ENCODE measurements around the gene PODXL.

PODXL gene

DNA sequence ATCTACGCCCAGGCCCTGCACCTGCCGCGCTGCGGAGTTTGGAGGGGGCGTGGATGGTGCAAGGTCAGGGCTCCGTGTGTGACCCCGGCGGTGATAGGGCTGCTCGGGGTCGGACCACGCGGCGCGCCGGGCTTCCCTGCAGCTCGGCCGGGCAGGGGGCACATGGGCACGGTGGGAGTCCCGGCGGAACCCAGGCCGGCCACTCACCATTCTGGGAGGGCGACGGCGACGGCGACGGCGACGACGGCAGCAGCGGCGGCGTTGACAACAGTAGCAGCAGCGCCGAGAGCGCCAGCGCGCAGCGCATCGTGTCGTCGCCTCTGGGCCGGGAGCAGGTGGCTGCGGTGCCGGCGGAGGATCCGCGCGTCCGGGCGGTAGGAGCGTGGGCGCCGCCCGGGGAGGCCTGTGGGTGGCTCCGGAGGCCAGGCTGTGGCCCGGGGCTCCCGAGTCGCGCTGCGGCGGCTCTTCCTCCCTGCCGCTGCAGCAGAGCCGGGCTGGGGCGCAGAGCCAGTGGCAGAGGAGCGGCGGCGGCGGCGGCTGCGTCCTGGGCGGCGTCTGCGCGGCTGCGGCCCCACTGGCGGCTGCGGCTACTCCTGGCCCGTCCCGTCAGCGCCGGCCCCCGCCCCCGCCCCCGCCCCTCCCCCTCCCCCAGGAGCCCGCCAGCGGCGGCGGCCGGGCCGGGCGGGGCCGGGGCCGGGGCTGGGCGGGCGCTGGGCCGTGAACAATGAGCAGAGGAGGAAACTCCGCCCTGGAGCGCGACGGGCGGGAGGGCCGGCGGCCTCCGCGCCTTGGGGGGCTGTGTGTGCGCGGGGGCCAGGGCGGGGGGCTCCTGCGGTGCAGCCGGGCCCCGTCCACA, at the start of gene PODXL:
PODXL (minus strand) TSS at position 576 of the 856 bp plus-strand sequence; CDS start at position 307, 269 bp downstream.
- DNase-seq (ENCODE audit: low spot score): peak; percentile 94

DNA sequence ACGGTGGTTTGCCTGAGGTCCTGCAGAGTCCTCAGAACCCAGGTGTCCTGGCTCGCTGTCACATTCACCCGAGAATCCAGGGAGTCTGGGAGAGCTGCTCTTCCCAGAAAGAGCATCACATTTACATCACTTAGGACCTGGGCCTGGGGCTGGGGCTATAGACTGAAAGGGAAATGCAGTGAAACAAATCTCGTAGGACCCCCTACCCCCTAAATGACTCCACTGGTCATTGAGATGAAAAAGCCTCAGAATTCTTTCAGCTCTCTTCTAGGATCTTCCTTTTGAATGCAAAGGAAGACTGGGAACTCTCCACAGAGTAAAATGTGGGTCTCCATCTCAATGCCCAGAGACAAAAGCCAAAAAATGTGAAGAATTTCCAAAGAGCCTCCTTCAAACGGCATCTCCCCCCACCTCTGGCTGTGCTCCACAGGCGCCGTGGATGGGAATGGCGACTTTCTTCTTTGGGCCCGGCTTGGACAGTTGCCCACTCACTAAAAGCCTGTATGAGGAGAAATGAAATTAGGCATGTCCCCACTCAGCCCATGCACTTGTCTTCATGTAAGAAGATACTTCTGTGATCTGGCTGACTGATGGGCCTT, 49.0 kb upstream of the PODXL start:
- no peak for DNase-seq (ENCODE audit: low spot score)

DNA sequence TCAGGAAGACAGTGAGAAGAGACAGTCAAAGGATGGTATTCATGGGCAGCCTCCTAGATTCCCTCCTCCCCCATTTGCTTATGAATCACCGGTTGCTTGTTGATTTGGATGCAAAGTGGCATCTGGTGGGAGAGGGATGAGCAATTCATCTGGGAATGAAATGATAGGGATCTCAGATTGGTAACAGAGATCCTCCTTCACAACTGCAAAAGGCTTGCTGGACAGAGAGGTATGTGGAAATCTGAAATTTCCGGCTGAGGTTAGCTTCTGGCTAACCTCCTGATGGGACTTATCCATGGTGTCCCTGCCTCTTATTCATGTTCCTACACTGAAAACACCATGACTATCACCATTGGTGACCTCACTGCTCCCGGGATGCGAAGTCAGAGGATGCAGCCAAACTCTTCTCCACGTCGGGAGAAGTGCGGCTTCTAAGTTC, 48.4 kb upstream of the PODXL start:
- DNase-seq (ENCODE audit: low spot score): peak; percentile 91

DNA sequence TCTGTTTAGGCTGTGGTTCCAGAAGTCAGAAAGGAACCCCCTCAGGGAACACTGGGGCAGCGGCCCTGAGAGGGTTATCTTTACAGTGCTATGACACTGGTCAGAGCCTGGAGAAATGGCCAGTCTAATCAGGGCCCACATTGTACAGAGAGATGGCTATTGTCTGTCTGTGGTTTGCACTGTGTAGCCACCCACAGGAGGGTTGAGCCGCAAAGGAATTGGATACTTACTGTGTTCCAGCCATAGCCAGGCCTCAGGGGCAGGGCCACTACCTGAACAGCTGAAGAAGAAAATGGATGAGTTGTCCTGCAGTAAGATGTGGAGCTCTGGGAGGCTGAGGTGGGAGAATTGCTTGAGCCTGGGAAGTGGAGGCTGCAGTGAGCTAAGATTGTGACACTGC, 47.5 kb upstream of the PODXL start:
- DNase-seq (ENCODE audit: low spot score): no peak

DNA sequence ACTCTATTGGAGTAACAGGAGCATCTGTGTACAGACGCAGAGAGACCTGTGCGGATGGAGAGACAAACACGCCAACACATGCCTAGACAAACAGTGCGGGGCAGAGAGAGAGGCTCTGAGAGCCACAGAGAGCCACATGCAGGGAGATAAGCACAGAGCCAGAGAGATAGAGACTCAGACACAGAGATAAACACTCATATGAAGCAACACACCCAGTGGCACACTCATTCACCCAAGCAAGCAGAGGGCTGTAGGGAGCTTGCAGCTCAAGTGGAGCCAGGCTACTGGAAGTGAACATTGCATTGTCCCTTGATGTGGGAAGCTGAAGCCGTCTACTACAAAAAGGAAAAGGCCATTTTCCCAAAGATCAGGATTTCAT, 46.6 kb upstream of the PODXL start:
- DNase-seq (ENCODE audit: low spot score): no peak

DNA sequence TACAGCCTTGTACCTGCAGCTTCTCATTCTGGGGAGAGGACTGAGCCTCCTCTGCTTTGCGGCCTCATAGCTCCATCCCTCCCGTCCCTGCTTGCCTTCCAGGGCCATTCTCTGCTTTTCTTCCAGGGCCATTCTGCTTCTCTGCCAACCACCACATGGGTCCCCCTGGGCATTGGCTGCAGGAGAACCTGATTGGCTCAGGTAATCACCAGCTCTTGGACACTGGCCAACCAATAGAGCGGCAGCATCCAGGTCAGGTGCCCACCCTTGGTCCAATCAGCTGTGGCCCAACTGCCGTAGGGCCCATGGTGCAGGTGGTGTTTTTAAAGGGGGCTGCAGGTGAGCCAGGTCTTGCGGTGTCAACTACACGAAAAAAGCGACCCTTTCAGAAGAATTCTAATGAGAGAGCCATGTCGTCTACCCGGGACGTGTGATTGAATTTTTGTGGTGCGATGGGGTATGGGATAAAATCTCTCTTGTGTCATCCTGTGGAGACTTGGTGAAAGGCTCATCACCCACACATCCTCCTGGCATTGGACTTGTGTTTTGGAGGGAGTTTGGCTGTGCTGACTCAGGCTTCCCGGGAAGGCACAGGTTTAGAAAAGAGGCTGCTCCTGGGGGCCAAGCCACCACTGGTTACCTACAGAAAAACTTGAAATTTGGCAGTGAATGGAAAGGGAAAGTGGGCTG, 46.0 kb upstream of the PODXL start:
- peak; percentile 52 for DNase-seq (ENCODE audit: low spot score)

DNA sequence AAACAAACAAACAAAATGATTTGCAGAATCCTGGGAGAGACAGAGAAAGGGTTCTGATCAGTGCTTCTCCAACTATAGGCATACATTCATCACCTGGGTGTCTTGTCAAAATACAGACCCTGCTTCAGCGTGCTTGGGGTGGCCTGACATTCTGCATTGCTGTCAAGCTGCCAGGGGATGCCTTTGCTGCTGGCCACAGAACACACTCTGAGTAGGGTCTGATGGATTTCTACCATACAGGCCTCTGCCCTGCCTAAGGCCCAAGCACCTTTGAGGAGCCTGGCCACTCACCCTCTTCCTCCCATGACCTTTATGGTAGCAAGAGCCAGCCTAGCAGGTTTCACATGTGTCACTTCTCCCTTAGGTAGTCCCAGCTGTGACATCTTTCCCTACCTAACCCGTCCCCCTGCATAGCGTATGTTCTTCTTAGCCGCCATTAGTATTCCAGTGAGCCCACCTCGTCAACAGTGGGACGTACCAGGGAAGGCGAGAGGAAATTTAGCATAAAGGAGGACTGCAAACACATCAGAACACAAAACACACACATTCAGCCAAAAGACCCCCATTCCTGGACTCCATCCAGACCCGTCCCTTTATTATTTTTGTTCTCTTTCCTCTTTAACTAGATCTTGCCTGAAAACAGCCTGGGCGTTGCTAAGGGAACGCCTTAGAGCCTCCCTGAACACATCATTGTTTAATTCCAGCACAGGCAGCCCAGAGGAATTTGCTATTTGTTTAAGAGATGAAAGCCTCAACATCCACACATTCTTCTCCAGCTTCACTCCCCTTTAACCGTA, 43.9 kb upstream of the PODXL start:
- peak; percentile 60 for DNase-seq (ENCODE audit: low spot score)

DNA sequence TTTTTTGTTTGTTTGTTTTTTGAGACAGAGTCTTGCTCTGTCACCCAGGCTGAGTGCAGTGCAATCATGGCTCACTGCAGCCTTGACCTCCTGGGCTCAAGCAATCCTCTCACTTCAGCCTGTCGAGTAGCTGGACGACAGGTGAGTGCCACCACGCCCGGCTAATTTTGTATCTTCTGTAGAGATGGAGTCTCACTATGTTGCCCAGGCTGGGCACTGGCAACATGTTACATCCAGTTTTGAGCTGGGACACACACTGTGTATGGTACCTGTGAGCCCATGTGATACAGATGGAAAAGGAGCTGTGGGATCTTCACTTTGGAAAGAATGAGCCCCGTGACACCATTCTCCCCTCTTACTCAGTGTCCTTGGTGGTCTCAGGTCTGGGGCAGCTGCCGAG, 40.4 kb upstream of the PODXL start:
- DNase-seq (ENCODE audit: low spot score): no peak

DNA sequence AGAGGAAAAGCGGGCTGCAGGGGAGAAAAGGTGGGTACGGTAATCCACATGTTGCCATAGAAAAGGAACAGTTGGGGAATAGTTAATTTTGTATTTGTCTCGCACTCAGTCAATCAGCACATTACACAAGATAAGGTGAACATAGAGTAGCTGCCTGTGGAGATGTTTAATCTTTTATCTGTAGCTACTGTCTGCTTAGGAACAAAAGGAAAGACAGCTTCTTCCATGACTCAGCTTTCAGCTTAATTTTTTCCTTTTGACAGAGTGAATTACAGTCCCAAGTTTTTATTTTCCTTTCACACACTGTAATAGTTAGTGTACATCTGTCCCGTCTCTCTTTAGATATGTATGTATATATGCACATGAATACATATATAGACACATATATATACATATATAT, 39.3 kb upstream of the PODXL start:
- DNase-seq (ENCODE audit: low spot score): no peak

DNA sequence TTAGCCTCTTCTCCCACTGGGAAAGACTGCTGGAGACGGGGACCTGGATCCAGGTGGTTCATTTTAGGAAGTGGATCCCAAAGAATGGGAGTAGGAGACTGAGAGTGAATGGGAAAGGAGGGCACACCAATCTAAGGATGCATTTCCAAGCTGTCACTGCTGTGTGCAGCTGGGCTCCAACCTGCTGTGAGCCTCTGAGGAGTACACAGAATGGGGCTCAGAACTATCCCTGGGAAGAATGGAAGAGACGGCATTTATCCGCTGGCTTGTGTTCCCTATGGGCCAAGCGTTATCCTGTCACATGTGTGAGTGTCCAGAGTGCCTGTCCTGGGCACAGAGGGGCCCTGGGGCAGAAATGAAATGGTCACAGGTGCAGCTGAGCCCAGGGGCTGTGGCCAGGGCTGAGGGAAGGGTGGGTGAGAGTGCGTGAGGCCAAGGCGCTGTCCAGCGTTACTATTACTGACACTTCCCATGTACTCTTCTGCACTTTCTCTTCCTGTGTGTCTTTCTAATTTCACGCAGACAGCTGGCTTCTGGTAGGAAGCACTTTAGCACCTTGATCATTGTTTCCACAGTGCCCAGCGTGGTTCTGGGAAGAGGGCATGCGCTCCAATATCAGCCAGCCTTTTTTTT, 35.4 kb upstream of the PODXL start:
- no peak for DNase-seq (ENCODE audit: low spot score)

DNA sequence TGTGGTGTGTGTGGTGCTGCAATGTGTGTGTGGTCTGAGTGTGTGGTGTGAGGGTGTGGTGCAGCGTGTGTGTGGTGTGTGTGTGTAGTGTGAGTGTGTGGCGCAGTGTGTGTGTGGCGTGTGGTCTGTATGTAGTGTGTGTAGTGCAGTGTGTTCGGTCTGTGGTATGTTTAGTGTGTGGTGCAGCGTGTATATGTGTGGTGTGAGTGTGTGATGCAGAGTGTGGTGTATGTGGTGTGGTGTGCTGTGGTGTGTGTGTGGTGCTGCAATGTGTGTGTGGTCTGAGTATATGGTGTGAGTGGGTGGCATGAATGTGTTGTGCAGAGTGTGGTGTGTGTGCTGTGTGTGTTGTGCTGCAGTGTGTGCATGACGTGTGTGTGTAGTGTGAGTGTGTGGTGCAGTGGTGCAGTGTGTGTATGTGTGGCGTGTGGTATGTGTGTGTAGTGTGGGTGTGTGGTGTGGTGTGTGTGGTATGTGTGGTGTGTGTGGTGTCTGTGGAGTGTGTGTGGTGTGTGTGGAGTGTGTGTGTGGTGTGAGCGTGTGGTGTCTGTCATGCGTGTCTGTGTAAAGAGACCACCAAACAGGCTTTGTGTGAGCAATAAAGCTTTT, 31.0 kb upstream of the PODXL start:
- DNase-seq (ENCODE audit: low spot score): no peak

DNA sequence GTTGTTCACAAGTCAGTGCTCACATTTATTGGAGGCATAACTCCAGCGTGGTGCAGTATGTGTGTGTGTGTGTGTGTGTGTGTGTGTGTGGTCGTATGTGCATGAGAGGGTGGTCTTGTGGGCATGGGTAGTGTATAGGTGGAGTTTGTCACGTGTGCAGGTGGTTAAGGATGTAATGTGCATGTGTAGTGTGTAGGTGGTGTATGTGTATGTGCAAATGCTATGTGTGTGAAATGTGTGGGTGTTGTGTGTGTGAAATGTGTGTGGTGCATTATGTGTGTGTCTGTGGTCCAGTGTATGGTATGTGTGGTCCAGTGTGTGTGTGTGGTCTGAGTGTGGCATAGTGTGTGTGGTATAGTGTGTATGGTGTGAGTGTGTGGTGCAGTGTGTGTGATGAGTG, 30.3 kb upstream of the PODXL start:
- DNase-seq (ENCODE audit: low spot score): no peak

DNA sequence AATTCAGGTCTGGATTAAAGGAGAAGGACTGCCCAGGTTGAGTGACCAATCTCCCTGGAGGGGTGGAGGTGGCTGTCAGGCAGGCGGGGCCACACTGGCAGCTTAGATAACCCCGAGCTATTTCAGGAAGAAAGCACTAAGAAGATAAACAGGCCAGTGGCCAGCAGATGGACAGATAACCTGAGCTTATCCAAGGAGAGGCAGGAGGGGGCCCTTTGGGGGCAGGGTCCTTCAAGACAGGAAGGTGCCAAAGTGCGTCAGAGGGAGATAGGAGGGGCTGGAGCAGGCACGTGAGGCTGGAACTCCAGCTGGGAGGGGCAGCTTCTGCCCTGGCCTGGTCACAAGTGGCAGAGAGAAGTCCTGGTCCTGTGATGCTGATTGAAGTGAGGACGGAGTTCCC, 29.8 kb upstream of the PODXL start:
- DNase-seq (ENCODE audit: low spot score): no peak

DNA sequence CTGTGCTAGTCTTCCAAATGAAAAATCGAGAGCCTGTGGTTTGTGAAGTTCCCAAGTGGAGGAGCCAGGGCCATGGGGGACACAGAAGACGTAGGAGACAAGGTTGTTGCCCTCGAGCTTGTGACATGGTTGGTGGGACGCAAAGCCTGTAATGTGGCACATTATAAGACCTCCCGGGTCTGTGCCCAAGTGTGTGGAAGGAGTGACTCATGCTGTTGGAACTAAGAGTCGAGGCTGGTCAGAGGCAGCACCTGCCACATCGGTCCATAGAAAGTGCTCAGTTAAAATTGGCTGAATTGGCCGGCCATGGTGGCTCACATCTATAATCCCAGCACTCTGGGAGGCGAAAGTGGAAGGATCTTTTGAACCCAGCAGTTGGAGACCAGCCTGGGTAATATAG, 27.0 kb upstream of the PODXL start:
- DNase-seq (ENCODE audit: low spot score): no peak

DNA sequence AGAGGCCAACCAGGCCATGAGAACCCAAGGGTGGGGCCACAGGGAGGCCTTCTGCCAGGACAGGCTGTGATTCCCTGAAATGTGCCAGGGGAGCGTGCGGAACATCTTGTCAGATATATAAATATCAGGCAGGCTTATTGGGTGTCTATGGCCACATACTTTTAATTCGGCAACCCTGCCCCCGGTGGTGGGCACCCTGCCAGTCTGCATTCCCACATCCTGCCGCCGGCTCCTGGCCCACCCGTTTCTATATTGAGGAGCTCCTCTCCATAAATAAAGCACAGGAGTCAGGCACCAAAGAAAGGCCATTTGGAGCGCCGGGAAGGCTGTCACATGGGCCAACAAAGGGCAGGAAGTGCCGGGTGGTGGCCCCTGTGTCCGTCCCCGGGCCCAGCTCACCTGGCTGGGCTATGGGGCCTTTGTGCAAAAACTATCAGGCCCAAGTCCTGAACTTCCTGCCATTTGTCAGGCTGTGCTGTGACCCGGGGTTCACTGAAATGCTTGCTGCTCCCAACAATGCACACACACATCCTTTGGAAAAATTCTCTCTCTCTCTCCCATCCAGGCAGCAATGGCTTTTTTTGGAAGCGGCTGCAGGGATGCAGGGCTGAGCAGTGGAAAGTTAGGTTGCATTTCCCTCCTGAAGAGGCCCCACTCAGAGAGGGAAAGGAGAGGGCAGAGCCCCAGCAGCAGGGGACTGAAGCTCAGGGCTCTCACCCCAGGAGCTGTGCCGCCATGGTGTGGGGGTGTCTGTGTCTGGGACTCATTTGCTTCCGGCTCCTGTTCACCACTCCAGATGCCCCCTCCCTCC, 25.0 kb upstream of the PODXL start:
- DNase-seq (ENCODE audit: low spot score): no peak

DNA sequence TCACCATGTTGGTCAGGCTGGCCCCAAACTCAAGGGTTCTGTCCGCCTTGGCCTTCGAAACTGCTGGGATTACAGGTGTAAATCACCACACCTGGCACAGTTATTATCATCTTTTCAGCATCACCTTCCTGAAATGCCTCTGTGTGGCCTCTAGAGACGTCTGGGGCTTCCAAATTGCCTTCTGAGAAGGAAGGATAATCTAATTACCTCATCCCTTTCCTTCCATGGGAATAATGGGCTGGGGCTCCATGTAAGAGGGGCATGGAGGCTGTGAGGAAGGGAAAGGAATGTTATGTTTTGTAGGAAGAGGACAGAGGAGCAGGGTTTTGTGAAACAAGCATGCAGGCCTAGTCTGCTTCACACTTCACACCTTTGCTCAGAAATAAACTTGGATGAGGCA, 22.2 kb upstream of the PODXL start:
- no peak for DNase-seq (ENCODE audit: low spot score)

DNA sequence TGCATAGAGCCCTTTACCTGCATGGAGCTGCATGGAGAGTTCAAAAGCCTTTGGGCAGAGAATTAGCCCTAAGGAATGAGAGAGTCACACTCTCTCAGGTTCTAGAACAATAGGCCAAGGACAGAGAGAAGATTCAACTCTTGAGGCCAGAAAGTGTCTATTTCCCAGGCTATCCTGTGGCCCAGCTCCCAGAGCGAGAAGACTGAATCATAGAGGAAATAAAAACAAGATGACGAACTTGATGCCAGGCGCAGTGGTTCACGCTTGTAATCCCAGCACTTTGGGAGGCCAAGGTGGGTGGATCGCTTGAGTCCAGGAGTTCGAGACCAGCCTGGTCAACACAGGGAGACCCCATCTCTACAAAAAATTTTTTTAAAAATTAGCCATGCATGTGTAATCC, 18.3 kb upstream of the PODXL start:
- DNase-seq (ENCODE audit: low spot score): peak; percentile 13

DNA sequence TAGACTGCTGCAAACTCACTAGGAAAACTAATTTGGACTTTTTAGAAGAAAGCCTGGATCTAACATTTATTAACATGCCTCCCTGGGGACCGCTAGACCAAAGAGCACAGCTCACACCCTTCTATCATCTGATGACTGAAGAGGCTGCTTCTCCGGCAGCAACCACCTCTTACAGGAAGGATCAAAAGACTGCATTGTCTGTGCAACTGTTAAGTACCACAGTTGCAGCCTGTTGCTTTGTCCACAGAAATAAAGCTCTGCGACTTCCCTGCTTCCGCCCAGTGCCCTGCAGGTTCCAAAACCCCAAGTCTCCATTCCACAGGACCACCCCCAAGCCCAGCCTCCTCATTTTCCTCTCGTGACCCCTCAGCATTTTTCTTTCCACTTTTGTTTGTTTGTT, 14.0 kb upstream of the PODXL start:
- no peak for DNase-seq (ENCODE audit: low spot score)

DNA sequence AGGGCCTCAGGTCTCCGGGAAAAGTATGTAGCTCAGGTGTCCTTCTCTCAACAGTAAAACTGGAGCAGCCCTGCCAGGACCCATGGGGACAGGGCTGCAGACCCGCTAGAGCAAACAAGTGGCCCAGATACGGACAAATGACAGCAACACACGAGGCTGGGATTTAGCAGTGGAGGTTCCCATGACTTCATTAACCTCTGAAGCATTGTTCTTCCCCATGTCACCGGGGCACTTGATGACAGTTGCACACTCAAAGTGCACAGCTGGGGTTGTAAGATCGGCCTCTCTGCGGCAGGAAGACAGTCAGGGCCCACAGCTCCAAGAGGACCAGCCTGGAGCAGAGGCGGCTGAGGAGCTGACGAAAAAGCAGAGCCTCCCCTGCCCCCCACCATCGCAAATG, 12.5 kb upstream of the PODXL start:
- DNase-seq (ENCODE audit: low spot score): no peak

DNA sequence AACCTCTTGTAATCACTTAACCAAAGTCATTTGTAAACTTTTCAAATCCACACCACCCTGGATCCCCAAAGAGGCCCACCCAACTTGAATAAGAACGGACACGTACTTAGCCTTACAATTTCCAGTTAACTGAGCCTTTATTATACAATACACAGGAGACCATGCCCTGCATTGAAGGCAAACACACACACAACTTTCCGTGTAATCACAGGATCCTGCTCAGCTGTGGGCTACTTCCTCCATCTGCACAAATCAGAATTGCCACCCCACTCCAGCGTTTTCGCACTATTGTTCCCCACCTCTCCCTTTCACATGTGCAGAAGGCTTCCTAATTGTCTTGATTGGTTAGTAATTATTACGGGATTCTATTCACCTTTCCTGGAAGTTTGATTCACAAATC, 12.1 kb upstream of the PODXL start:
- no peak for DNase-seq (ENCODE audit: low spot score)

DNA sequence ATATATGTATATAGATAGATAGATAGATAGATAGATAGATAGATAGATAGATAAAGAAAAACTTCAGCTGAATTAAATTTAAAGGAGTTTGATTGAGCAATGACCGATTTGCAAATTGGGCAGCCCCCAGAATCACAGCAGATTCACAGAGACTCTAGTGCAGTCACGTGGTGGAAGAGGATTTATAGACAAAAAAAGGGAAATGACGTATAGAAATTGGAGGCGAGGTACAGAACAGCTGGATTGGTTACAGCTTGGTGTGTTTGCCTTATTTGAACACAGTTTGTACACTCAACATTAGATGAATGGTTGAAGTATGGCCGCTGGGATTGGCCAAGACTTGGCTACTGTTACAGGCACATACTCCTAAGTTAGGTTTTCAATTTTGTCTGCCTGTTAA, 8.2 kb upstream of the PODXL start:
- DNase-seq (ENCODE audit: low spot score): no peak
